Right kidney (tissue), 1 donor: ENCODE data around the gene FOXN1.
"Not testable (repeated sequence)": the region's sequence is repeated elsewhere in the genome, so short reads cannot be mapped to it uniquely, and the experiment has no call there.

Experiments
- DNase-seq: peaks from one replicate; pipeline ENCODE4 v3.0.0-alpha.2; 2016

Gene FOXN1

DNA sequence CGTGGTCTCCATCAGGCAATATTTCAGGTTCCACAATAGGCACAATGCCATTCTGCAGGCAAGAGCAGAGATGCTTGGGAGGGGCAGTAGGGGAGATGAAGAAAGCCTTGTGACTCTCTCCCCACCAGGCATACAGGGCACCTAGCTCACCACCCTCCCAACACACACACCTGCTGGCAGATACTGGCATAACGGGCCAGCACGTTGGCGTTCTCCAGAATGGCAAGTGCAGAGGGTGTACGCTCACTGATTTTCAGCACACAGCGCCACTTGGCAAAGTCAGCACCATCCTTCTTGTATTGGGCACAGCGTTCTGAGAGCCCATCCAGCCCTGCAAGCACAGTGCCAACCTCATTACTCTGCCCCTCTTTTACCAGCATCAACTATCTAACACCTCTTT, 68.4 kb downstream of the FOXN1 start:
- DNase-seq, result no peak

DNA sequence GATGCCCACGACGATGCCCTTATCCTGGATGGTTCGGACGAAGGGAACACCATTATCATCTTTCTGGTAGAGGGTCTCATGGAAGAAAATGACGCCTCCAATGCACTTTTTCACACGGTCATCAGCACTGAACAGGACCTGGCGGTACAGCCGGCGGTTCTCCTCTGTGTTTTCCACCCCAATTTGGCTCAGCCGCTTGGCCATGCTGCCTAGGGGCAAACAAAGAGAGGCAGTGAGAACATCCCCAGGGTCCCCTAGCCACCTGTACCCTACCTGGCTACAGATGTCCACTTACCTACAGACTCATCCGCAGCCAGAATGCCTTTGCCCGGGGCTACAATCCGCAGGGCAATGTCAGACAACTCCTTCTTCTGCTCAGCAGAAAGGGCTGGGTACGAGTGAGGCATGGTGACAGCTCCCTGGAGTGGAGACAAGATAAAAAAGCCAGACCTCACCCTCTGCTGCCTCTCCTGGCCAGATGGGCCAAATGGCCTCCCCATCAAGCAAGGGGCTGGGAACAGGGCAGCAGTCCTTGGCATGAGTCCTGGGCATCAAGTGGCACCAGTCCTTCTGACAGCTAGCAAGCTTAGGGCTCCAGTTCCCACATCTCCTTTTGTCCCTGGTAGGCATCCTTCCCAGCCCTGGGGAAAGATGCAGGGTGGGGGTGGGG, 69.1 kb downstream of the FOXN1 start:
- DNase-seq, result no peak

DNA sequence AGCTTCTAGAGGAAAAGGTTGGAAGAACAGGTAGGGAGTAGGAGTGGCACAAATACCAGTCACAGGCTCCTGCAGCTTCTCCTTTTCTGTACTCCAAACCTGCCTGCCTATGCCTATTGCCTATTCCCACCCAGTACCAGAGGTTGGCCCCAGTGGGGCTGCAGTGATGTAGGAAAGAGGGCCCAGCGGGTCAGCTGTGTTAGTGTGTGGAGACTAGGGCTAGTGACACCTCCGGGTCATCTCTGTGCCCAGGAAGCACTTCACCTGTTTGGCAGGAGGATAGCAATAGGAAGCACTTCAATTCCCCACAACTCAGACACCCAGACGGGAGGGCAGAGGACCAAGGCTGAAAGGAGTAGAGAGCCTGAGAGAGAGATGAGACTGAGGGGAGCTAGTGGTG, 69.9 kb downstream of the FOXN1 start:
- not testable (repeated sequence) for DNase-seq

DNA sequence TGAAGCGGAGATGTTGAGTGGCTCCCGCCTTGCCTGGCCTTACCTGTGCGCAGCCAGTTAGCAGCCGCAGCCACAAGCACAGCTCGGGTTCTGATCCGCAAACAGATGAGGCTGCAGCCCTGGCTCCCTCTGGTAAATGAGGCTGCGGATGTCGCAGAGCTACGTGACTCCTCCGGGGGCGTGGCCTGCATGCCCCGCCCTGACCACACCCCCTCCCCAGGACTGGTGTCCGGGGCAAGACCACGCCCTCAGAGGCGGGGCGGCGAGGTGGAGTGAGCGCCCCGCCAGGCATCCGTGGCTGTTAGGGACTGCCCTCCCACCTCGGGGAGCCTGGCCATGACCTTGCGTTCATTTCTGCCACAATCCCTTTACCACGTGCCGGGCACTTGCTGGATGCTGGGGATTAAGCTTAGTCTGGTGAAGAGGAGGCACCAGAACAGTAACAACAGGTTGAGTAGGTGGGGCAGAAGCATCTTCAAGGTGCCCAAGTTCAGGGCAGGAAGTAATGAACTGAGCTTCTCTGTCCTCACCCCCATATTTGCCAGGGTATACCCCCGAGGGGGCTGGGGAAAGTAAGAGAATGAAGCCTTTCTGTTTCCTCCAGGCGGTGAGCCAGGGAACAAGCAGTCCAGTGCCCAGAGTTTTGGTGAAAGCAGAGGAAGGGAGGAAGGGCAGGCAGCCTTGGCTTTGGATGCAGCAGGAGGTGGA, 70.8 kb downstream of the FOXN1 start, which contains the start of gene ALDOC:
Gene ALDOC (minus strand): TSS at position 138 of the 708 bp plus-strand sequence. CDS start 1,363 bp downstream, outside the sequence.
- DNase-seq, result peak; percentile 83

DNA sequence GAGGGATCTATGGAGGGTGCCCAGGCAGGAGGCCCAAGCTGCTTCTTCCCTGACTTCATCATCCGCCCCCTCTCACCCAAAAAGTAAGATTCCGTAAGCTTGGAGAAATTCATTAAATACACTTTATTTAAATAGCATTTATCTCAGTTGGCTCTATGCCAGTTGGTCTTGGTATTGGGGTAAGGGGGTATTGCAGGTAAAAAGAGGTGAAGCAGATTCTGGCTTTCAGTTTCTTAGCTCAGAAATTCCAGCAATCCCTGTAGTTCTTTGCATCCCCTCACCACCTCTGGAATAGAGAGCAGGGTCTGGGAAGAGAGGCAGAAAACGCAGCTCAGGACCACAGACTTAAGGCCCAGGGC, 71.3 kb downstream of the FOXN1 start:
- DNase-seq, result no peak

DNA sequence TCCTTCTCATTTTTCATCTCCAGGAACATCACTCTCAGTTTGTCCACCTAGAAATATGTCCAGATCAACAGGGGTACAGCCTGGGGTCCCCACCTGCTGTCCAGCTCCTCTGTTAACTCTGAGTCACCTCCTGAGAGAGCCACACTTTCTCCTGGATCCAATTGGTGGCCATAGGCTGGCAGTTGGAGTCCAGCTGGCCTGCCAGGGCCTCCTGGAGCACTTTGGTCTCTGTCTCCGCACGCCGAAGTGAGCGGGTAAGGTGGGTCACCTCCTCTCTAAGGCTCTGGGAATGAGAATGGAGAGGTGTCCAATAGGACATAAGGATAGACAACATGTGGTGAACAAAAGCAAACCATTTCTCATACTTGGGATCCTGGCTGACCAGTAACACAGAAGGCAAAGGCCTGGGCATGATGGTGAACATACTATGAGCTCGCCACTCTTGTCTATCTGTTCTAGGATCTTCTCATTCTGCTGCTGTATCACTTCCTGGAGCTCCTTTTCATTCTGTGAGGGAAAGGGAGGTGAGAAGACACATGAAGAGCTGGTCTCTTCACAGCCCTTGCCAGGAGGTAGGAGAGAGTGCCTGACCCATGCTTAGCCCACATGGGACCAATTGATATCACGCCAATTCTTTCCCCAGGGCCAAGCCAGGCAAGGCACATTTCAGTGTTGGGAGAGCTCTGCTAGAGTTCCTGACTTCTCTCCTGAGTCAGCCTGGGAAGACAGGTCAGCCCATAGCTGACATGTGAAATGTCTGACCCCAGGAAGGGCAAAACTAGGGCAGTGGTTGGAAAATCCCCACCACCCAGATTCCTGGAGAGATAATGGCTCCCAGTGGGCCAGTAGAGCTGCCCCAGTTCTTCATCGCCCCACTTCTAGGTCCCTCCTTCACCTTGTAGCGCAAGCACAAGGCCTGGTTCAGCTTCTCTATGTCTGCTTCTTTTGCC, 72.4 kb downstream of the FOXN1 start:
- DNase-seq, result no peak

DNA sequence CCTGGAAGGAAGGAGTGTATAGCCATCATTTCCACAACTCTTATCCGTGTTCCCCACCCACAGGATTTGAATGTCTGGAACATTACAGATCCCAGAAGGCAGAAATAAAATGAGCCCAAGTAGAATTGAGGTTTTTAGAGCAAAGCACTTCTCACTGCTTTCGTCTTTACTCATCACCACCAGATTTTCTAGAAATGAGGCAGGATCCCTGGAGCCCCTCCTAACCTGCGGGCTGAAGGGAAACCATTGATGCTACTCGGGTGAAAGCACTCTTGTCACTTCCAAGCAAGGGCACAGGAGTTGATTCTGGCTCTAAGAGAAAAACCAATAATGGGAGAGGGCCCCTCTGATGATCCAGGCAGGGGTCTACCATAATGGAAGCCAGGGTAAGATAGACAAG, 73.4 kb downstream of the FOXN1 start:
- no peak for DNase-seq

DNA sequence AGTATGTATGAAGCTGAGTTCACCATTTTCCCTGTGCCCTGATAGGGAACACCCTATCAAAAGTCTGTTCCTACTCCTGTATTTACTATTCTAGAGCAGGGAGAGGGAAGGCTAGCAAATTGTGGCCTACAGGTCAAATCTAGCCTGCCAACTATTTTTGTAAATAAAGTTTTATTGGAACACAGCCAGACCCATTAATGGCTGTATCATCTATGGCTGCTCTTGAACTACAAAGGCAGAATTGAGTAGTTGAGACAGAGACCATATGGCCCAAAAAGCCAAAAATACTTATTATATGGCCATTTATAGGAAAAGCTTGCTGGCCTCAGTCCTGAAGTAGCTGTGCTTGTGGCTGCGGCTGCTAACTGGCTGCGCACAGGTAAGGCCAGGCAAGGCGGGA, 74.8 kb downstream of the FOXN1 start:
- no peak for DNase-seq

DNA sequence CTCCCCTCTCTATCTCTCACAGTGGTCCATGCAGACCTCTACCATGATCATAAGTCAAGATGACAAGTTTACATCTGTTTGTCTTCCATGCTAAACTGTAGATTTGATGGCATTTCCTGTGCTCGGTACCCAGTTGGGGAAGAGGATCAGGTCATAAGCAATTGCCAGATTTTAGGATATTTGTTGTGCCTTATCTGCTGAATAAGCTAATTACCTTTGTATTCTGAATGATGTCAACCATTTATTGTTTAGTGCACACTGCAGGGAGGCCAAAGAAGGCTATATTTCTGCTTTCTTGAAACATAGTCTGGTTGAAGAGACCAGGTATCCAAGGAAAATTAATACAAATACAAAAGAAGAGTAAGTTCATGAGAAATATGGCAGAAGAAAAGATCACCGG, 76.4 kb downstream of the FOXN1 start:
- no peak for DNase-seq

DNA sequence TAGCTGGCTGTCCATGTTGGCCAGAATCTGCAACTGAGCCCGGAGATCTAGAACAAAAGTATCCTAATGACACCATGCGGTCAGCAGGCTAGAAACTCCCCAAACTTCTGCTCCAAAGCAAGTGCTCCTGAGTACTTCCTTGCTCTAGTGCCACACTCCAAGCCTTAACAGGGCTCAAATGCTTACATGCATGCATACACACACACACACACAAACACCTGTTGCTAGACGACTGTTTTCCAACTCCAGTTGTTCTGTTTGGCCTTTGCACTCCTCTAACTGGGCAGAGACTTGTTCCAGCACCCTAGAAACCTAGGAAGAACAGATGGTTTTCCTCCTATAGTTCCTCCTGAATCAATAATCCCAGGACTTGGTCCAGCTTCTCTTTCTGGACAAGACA, 78.3 kb downstream of the FOXN1 start:
- DNase-seq, result no peak

DNA sequence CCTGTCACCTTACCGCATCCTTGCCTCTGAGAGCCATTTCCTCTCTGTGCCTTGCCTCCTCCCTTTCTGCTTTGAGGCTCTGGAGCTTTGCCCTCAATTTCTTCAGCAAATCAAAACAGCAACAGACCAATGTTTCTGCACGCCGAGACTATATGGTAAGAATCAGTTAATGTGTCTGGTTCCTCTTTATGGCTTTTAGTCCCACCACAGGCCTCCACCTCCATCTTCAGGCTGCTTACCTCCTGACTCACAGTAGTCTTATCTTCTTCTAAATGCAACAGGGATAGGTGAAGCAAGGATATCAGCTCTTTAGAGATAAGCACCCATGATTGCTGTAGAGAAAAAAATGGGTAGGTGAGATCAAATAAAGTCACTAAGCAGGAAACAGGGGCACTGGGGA, 79.7 kb downstream of the FOXN1 start:
- DNase-seq, result no peak
